HEK293T (cell line): ENCODE data around the gene STARD13.

Experiments used
- CTCF ChIA-PET: fragments of 350-600 bp; formaldehyde crosslinking; extraction: SDS; loops from one replicate; lab custom pipeline; 2021; ENCODE audit warnings: antibody characterized with exemption, inconsistent platforms; lab: Yijun Ruan, JAX
- POLR2A ChIA-PET: fragments of 350-600 bp; formaldehyde crosslinking; extraction: SDS; loops from one replicate; lab custom pipeline; 2020; ENCODE audit warnings: antibody characterized with exemption, inconsistent platforms; lab: Yijun Ruan, JAX
- DNase-seq: peaks from one replicate; pipeline ENCODE4 v3.0.0; 2012; ENCODE audit warnings: mixed read lengths; ENCODE audit errors: extremely low spot score
- ARNT ChIP-seq: fragments of 450-650 bp; IDR thresholded peaks from 2 replicates; pipeline ENCODE4 v1.6.1; 2017; ENCODE audit warnings: mild to moderate bottlenecking
- BHLHE40 ChIP-seq: fragments of 450-650 bp; IDR thresholded peaks from 2 replicates; pipeline ENCODE4 v1.6.1; 2016; ENCODE audit warnings: mild to moderate bottlenecking, moderate library complexity, borderline replicate concordance
- CTBP1 ChIP-seq: fragments of 450-650 bp; IDR thresholded peaks from 2 replicates; pipeline ENCODE4 v1.6.1; 2016; ENCODE audit warnings: borderline replicate concordance
- ELF4 ChIP-seq: fragments of 450-650 bp; IDR thresholded peaks from 2 replicates; pipeline ENCODE4 v1.6.1; 2017; ENCODE audit warnings: antibody characterized with exemption
- FOXA1 ChIP-seq: fragments of 450-650 bp; IDR thresholded peaks from 2 replicates; pipeline ENCODE4 v1.6.1; 2016; ENCODE audit warnings: mild to moderate bottlenecking
- FOXK2 ChIP-seq: fragments of 450-650 bp; IDR thresholded peaks from 2 replicates; pipeline ENCODE4 v1.6.1; 2016; ENCODE audit warnings: mild to moderate bottlenecking
- FOXM1 ChIP-seq: fragments of 450-650 bp; IDR thresholded peaks from 2 replicates; pipeline ENCODE4 v1.6.1; 2017; ENCODE audit warnings: mild to moderate bottlenecking, borderline replicate concordance
- HDGF ChIP-seq: fragments of 450-650 bp; IDR thresholded peaks from 2 replicates; pipeline ENCODE4 v1.6.1; 2017; ENCODE audit warnings: antibody characterized with exemption, borderline replicate concordance
- L3MBTL2 ChIP-seq: fragments of 450-650 bp; conservative IDR thresholded peaks from 2 replicates; pipeline ENCODE4 v1.6.1; 2016; ENCODE audit warnings: mild to moderate bottlenecking
- LEF1 ChIP-seq: fragments of 450-650 bp; IDR thresholded peaks from 2 replicates; pipeline ENCODE4 v1.6.1; 2017; ENCODE audit warnings: mild to moderate bottlenecking, borderline replicate concordance
- NFRKB ChIP-seq: fragments of 450-650 bp; IDR thresholded peaks from 2 replicates; pipeline ENCODE4 v1.6.1; 2016; ENCODE audit warnings: mild to moderate bottlenecking, moderate library complexity
- PKNOX1 ChIP-seq: fragments of 450-650 bp; IDR thresholded peaks from 2 replicates; pipeline ENCODE4 v1.6.1; 2016
- SP1 ChIP-seq: fragments of 450-650 bp; IDR thresholded peaks from 2 replicates; pipeline ENCODE4 v1.6.1; 2017
- SUZ12 ChIP-seq: fragments of 450-650 bp; IDR thresholded peaks from 2 replicates; pipeline ENCODE4 v1.6.1; 2016; ENCODE audit warnings: mild to moderate bottlenecking
- TARDBP ChIP-seq: fragments of 450-650 bp; IDR thresholded peaks from 2 replicates; pipeline ENCODE4 v1.6.1; 2016
- ZNF384 ChIP-seq: fragments of 450-650 bp; IDR thresholded peaks from 2 replicates; pipeline ENCODE4 v1.6.1; 2016

STARD13 gene

GRCh38 chr13:33280923-33281322, 4.6 kb downstream of the STARD13 start:
- CTCF ChIA-PET: interaction anchor here (0.6 kb wide), 1 partner anchor 10 kb away, joined by 3 read pairs; no protein-coding TSS in a partner anchor
- DNase-seq: no peak
- POLR2A ChIA-PET: no interaction called here
- no peak for TF ChIP-seq ARNT
- no peak for TF ChIP-seq BHLHE40
- no peak for TF ChIP-seq FOXM1
- TF ChIP-seq PKNOX1: no peak
- TF ChIP-seq ZNF384: no peak
- TF ChIP-seq L3MBTL2: no peak

- TF ChIP-seq ARNT (no peak), ZNF384 (no peak), FOXK2 (no peak), TARDBP (no peak), L3MBTL2 (no peak), HDGF (no peak), BHLHE40 (no peak)
- no peak for DNase-seq
- CTCF ChIA-PET: no interaction called here
- POLR2A ChIA-PET: no interaction called here
Measured at GRCh38 chr13:33280279-33280905, 5.2 kb downstream of the STARD13 start.

GRCh38 chr13:33279414-33280278, 5.9 kb downstream of the STARD13 start:
- TF ChIP-seq TARDBP (no peak), SUZ12 (no peak), FOXA1 (no peak), FOXK2 (no peak), ZNF384 (no peak), SP1 (no peak), FOXM1 (no peak), NFRKB (no peak), BHLHE40 (no peak), L3MBTL2 (no peak), ELF4 (no peak), HDGF (no peak), ARNT (no peak), LEF1 (no peak), CTBP1 (no peak)
- ChIA-PET CTCF (no interaction called here), POLR2A (no interaction called here)
- no peak for DNase-seq

GRCh38 chr13:33278913-33279312, 6.6 kb downstream of the STARD13 start:
- ChIA-PET POLR2A (no interaction called here), CTCF (no interaction called here)
- no peak for DNase-seq
- TF ChIP-seq TARDBP (no peak), FOXM1 (no peak), CTBP1 (no peak), L3MBTL2 (no peak), PKNOX1 (no peak), ARNT (no peak)

- CTCF ChIA-PET: no interaction called here
- POLR2A ChIA-PET: no interaction called here
- no peak for TF ChIP-seq BHLHE40
- TF ChIP-seq FOXM1: no peak
- no peak for TF ChIP-seq FOXK2
- TF ChIP-seq ARNT: no peak
- TF ChIP-seq HDGF: no peak
- no peak for TF ChIP-seq L3MBTL2
- TF ChIP-seq ELF4: no peak
- no peak for TF ChIP-seq SP1
- TF ChIP-seq TARDBP: no peak
- TF ChIP-seq CTBP1: no peak
- TF ChIP-seq SUZ12: no peak
- no peak for TF ChIP-seq ZNF384
- DNase-seq: no peak
Measured at GRCh38 chr13:33277946-33278345, 7.6 kb downstream of the STARD13 start.

- TF ChIP-seq ARNT: no peak
- TF ChIP-seq FOXA1: no peak
- TF ChIP-seq L3MBTL2: no peak
- TF ChIP-seq TARDBP: no peak
- no peak for TF ChIP-seq SP1
- no peak for TF ChIP-seq BHLHE40
- no peak for DNase-seq
- CTCF ChIA-PET: no interaction called here
- POLR2A ChIA-PET: no interaction called here
Measured at GRCh38 chr13:33277037-33277740, 8.4 kb downstream of the STARD13 start.
